ENCODE measurements around the gene ZDHHC13. TPM values are rescaled to one million over a fixed set of nuclear protein-coding genes. Genes with fewer than 3 reads are reported as not detected.

ZDHHC13 gene
- total and polyA plus RNA-seq, 4 donors: 1.2 to 8.2 (median 2.7) TPM

- H3K27ac ChIP-seq (ENCODE audit: low read depth in 1 of 2, low read length in 2 of 2): no peak overlapping the region
- no peaks in the 10 kb centered on the region for H3K27me3 ChIP-seq (ENCODE audit: control insufficient read depth in 4 of 4, insufficient read depth in 4 of 4, low read length in 3 of 4)
- H3K9ac ChIP-seq (ENCODE audit: low read depth in 1 of 2, low read length in 2 of 2): no peak overlapping the region
- no peak for DNase-seq (ENCODE audit: low spot score)
- TF ChIP-seq, protein P1, sequence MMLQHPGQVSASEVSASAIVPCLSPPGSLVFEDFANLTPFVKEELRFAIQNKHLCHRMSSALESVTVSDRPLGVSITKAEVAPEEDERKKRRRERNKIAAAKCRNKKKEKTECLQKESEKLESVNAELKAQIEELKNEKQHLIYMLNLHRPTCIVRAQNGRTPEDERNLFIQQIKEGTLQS (IDR thresholded peaks at IDR 0.05): no peak
- TF ChIP-seq FOXA2 (IDR thresholded peaks at IDR 0.05) (no peak), HNF4G (IDR thresholded peaks at IDR 0.05) (no peak), RXRA (IDR thresholded peaks at IDR 0.05) (no peak), EGR1 (IDR thresholded peaks at IDR 0.05; ENCODE audit: low read depth in 2 of 2) (no peak), RAD21 (IDR thresholded peaks at IDR 0.05) (no peak), YY1 (IDR thresholded peaks at IDR 0.05) (no peak), SP1 (IDR thresholded peaks at IDR 0.05) (no peak), FOXA1 (IDR thresholded peaks at IDR 0.05) (no peak), MAX (IDR thresholded peaks at IDR 0.05) (no peak), CTCF (IDR thresholded peaks at IDR 0.05; ENCODE audit: low read depth, low read length, missing input control) (no peak), HNF4A (conservative IDR thresholded peaks at IDR 0.05) (no peak), GABPA (IDR thresholded peaks at IDR 0.05 in 1 of 2, conservative IDR thresholded peaks at IDR 0.05 in 1 of 2) (no peak), TAF1 (conservative IDR thresholded peaks at IDR 0.05) (no peak), JUND (IDR thresholded peaks at IDR 0.05) (no peak), NR2F2 (IDR thresholded peaks at IDR 0.05) (no peak)
- TF ChIP-seq, protein P2, sequence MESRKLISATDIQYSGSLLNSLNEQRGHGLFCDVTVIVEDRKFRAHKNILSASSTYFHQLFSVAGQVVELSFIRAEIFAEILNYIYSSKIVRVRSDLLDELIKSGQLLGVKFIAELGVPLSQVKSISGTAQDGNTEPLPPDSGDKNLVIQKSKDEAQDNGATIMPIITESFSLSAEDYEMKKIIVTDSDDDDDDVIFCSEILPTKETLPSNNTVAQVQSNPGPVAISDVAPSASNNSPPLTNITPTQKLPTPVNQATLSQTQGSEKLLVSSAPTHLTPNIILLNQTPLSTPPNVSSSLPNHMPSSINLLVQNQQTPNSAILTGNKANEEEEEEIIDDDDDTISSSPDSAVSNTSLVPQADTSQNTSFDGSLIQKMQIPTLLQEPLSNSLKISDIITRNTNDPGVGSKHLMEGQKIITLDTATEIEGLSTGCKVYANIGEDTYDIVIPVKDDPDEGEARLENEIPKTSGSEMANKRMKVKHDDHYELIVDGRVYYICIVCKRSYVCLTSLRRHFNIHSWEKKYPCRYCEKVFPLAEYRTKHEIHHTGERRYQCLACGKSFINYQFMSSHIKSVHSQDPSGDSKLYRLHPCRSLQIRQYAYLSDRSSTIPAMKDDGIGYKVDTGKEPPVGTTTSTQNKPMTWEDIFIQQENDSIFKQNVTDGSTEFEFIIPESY (IDR thresholded peaks at IDR 0.05): no peak
- TF ChIP-seq, protein P3, sequence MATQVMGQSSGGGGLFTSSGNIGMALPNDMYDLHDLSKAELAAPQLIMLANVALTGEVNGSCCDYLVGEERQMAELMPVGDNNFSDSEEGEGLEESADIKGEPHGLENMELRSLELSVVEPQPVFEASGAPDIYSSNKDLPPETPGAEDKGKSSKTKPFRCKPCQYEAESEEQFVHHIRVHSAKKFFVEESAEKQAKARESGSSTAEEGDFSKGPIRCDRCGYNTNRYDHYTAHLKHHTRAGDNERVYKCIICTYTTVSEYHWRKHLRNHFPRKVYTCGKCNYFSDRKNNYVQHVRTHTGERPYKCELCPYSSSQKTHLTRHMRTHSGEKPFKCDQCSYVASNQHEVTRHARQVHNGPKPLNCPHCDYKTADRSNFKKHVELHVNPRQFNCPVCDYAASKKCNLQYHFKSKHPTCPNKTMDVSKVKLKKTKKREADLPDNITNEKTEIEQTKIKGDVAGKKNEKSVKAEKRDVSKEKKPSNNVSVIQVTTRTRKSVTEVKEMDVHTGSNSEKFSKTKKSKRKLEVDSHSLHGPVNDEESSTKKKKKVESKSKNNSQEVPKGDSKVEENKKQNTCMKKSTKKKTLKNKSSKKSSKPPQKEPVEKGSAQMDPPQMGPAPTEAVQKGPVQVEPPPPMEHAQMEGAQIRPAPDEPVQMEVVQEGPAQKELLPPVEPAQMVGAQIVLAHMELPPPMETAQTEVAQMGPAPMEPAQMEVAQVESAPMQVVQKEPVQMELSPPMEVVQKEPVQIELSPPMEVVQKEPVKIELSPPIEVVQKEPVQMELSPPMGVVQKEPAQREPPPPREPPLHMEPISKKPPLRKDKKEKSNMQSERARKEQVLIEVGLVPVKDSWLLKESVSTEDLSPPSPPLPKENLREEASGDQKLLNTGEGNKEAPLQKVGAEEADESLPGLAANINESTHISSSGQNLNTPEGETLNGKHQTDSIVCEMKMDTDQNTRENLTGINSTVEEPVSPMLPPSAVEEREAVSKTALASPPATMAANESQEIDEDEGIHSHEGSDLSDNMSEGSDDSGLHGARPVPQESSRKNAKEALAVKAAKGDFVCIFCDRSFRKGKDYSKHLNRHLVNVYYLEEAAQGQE (IDR thresholded peaks at IDR 0.05): no peak
- no peak overlapping the region for H3K4me3 ChIP-seq (ENCODE audit: low read depth in 1 of 3, low read length in 3 of 3)
- WGBS: over 99% methylated on average over 2 of the region's 2 CpGs
- H3K36me3 ChIP-seq (ENCODE audit: control insufficient read depth in 4 of 4, insufficient read depth in 3 of 4, low read depth in 1 of 4, low read length in 3 of 4): peaks cover 0 to 2% (median 0%) of the 10 kb centered on the region in 4 donors
- no peaks in the 10 kb centered on the region for H3K9me3 ChIP-seq (ENCODE audit: control insufficient read depth in 4 of 4, low read length in 3 of 4)
- H3K4me1 ChIP-seq (ENCODE audit: control insufficient read depth in 4 of 4, insufficient read depth in 4 of 4, low read length in 3 of 4): no peaks in the 10 kb centered on the region
These were observed 44.7 kb downstream of the ZDHHC13 start for GRCh38 chr11:19161651-19162050.
